Non-pigmented ciliary epithelial cell (primary cell): ENCODE data around the gene ZNF616.

ENCODE experiments used
- DNase-seq: peaks from one replicate; pipeline ENCODE4 v3.0.0-alpha.2; 2010; ENCODE audit warnings: low read depth

Gene ZNF616

GRCh38 chr19:52139252-52140031, at the start of gene ZNF616:
Gene ZNF616, minus strand, starts transcription at chr19:52139938. Its CDS starts 9,426 bp downstream, at chr19:52130512.
- DNase-seq: peak; percentile 67

- DNase-seq: no peak
Observed at GRCh38 chr19:52188822-52189734, 49.3 kb upstream of the ZNF616 start.

GRCh38 chr19:52187407-52187806, 47.7 kb upstream of the ZNF616 start:
- no peak for DNase-seq

- DNase-seq: no peak
Observed at GRCh38 chr19:52176574-52176973, 36.8 kb upstream of the ZNF616 start.

- DNase-seq: no peak
Observed at GRCh38 chr19:52172347-52172746, 32.6 kb upstream of the ZNF616 start.

GRCh38 chr19:52171321-52172169, 31.8 kb upstream of the ZNF616 start, which contains the start of gene ZNF836:
Gene ZNF836, minus strand, starts transcription at chr19:52171621. Its CDS starts 3,549 bp downstream, at chr19:52168072.
- DNase-seq: no peak

GRCh38 chr19:52170863-52171320, 31.2 kb upstream of the ZNF616 start:
- no peak for DNase-seq

- no peak for DNase-seq
Observed at GRCh38 chr19:52170304-52170703, 30.6 kb upstream of the ZNF616 start.

GRCh38 chr19:52155596-52156359, 16.0 kb upstream of the ZNF616 start:
- no peak for DNase-seq

GRCh38 chr19:52148256-52148655, 8.5 kb upstream of the ZNF616 start:
- no peak for DNase-seq

- DNase-seq: no peak
Observed at GRCh38 chr19:52142001-52142595, 2.4 kb upstream of the ZNF616 start.

- no peak for DNase-seq
Observed at GRCh38 chr19:52141203-52141602, 1.5 kb upstream of the ZNF616 start.

GRCh38 chr19:52140032-52140710, 433 bp upstream of the ZNF616 start:
- DNase-seq: no peak

- DNase-seq: no peak
Observed at GRCh38 chr19:52138983-52139251, 821 bp downstream of the ZNF616 start.

GRCh38 chr19:52138278-52138982, 1.3 kb downstream of the ZNF616 start:
- no peak for DNase-seq

GRCh38 chr19:52120286-52120685, 19.5 kb downstream of the ZNF616 start:
- DNase-seq: no peak

- DNase-seq: no peak
Observed at GRCh38 chr19:52115526-52116053, 24.1 kb downstream of the ZNF616 start.

GRCh38 chr19:52114691-52115090, 25.0 kb downstream of the ZNF616 start:
- no peak for DNase-seq

- DNase-seq: no peak
Observed at GRCh38 chr19:52112624-52113023, 27.1 kb downstream of the ZNF616 start.
